Duodenal mucosa (tissue), 2 donors: ENCODE data around the gene RNF26.

Experiments
- H3K27ac ChIP-seq: one replicate; pipeline ENCODE4 v1.7.0; 2013; ENCODE audit warnings: low read depth, low read length
- H3K27me3 ChIP-seq, 2 donors: one replicate each; pipeline ENCODE4 v1.7.0; 2013; ENCODE audit warnings: low read length in 2 of 2, control low read depth in 1 of 2; ENCODE audit not compliant: insufficient read depth in 2 of 2, control insufficient read depth in 1 of 2
- H3K36me3 ChIP-seq, 2 donors: one replicate each; pipeline ENCODE4 v1.7.0; 2013; ENCODE audit warnings: low read length in 2 of 2, control low read depth in 1 of 2; ENCODE audit not compliant: insufficient read depth in 2 of 2, control insufficient read depth in 1 of 2
- H3K4me1 ChIP-seq, 2 donors: one replicate each; pipeline ENCODE4 v1.7.0; 2013; ENCODE audit warnings: low read length in 2 of 2, control low read depth in 1 of 2; ENCODE audit not compliant: insufficient read depth in 2 of 2, control insufficient read depth in 1 of 2
- H3K4me3 ChIP-seq, 2 donors: one replicate each; pipeline ENCODE4 v1.7.0; 2013; ENCODE audit warnings: low read length in 2 of 2, low read depth in 1 of 2
- H3K9ac ChIP-seq, 2 donors: one replicate each; pipeline ENCODE4 v1.7.0; 2013; ENCODE audit warnings: low read length in 2 of 2, low read depth in 1 of 2
- H3K9me3 ChIP-seq, 2 donors: one replicate each; pipeline ENCODE4 v1.7.0; 2013; ENCODE audit warnings: low read length in 2 of 2, control low read depth in 1 of 2; ENCODE audit not compliant: control insufficient read depth in 1 of 2

Gene RNF26

GRCh38 chr11:119352857-119353260 is 18.5 kb downstream of the RNF26 start:
- Histone ChIP-seq H3K4me1 (peaks cover 4 to 11% of the 10 kb centered on the region in 2 donors), H3K9me3 (no peaks in the 10 kb centered on the region), H3K9ac (no peak overlapping the region), H3K27me3 (peaks cover 0 to 3% of the 10 kb centered on the region in 2 donors), H3K36me3 (peaks cover 0 to under 1% of the 10 kb centered on the region in 2 donors), H3K27ac (no peak overlapping the region), H3K4me3 (no peak overlapping the region)

GRCh38 chr11:119355091-119355843 is 20.9 kb downstream of the RNF26 start:
- no peaks in the 10 kb centered on the region for H3K9me3 ChIP-seq
- peaks cover 0 to 3% of the 10 kb centered on the region in 2 donors for H3K27me3 ChIP-seq
- H3K4me3 ChIP-seq: no peak overlapping the region
- peaks cover 4 to 14% of the 10 kb centered on the region in 2 donors for H3K4me1 ChIP-seq
- no peak overlapping the region for H3K27ac ChIP-seq
- no peak overlapping the region for H3K9ac ChIP-seq
- H3K36me3 ChIP-seq: peaks cover 0 to 21% of the 10 kb centered on the region in 2 donors

- H3K4me1 ChIP-seq: peaks cover 12 to 18% of the 10 kb centered on the region in 2 donors
- H3K9ac ChIP-seq: peak overlapping the region; percentile 55 to 86
- H3K4me3 ChIP-seq: peak overlapping the region; percentile 72 to 77
- no peak overlapping the region for H3K27ac ChIP-seq
- peaks cover 0 to 21% of the 10 kb centered on the region in 2 donors for H3K36me3 ChIP-seq
- no peaks in the 10 kb centered on the region for H3K9me3 ChIP-seq
- H3K27me3 ChIP-seq: peaks cover 0 to 3% of the 10 kb centered on the region in 2 donors
These were observed 22.2 kb downstream of the RNF26 start for GRCh38 chr11:119356349-119357031.

GRCh38 chr11:119357074-119357473 is 22.7 kb downstream of the RNF26 start:
- Histone ChIP-seq H3K4me3 (no peak overlapping the region), H3K4me1 (peaks cover 18 to 21% of the 10 kb centered on the region in 2 donors), H3K9me3 (no peaks in the 10 kb centered on the region), H3K9ac (no peak overlapping the region), H3K27ac (no peak overlapping the region), H3K27me3 (peaks cover 0 to 3% of the 10 kb centered on the region in 2 donors), H3K36me3 (peaks cover 0 to 21% of the 10 kb centered on the region in 2 donors)

GRCh38 chr11:119359365-119360214 is 25.3 kb downstream of the RNF26 start:
- Histone ChIP-seq H3K27ac (no peak overlapping the region), H3K9ac (no peak overlapping the region), H3K4me3 (no peak overlapping the region)

GRCh38 chr11:119361056-119361787 is 26.9 kb downstream of the RNF26 start:
- H3K27ac ChIP-seq: no peak overlapping the region
- H3K9me3 ChIP-seq: no peaks in the 10 kb centered on the region
- peaks cover 39 to 41% of the 10 kb centered on the region in 2 donors for H3K4me1 ChIP-seq
- H3K9ac ChIP-seq: peak overlapping the region in 1 of 2 donors; percentile 75
- peaks cover 11 to 13% of the 10 kb centered on the region in 2 donors for H3K27me3 ChIP-seq
- peak overlapping the region; percentile 43 to 67 for H3K4me3 ChIP-seq
- peaks cover 0 to 21% of the 10 kb centered on the region in 2 donors for H3K36me3 ChIP-seq

More at GRCh38 chr11:119359365-119360214, 25.3 kb downstream of the RNF26 start:
- Histone ChIP-seq H3K27me3 (peaks cover 6% of the 10 kb centered on the region in 2 donors), H3K36me3 (peaks cover 0 to 21% of the 10 kb centered on the region in 2 donors), H3K4me1 (peaks cover 28 to 31% of the 10 kb centered on the region in 2 donors), H3K9me3 (no peaks in the 10 kb centered on the region)

GRCh38 chr11:119361941-119362725 is 27.8 kb downstream of the RNF26 start:
- Histone ChIP-seq H3K4me3 (peak overlapping the region; percentile 67), H3K36me3 (peaks cover 0 to 21% of the 10 kb centered on the region in 2 donors), H3K9me3 (no peaks in the 10 kb centered on the region), H3K9ac (peak overlapping the region; percentile 70 to 75), H3K27me3 (peaks cover 11 to 13% of the 10 kb centered on the region in 2 donors), H3K27ac (no peak overlapping the region), H3K4me1 (peaks cover 48 to 50% of the 10 kb centered on the region in 2 donors)

- H3K27ac ChIP-seq: peak overlapping the region; percentile 51
- H3K9ac ChIP-seq: peak overlapping the region; percentile 70 to 75
- H3K9me3 ChIP-seq: no peaks in the 10 kb centered on the region
- peaks cover 0 to 21% of the 10 kb centered on the region in 2 donors for H3K36me3 ChIP-seq
- H3K4me3 ChIP-seq: peak overlapping the region; percentile 67
- peaks cover 11 to 13% of the 10 kb centered on the region in 2 donors for H3K27me3 ChIP-seq
- H3K4me1 ChIP-seq: peaks cover 54 to 56% of the 10 kb centered on the region in 2 donors
These were observed 28.4 kb downstream of the RNF26 start for GRCh38 chr11:119362741-119363080.
